ENCODE results near the gene EIF2A. TPM values are rescaled to one million over a fixed set of nuclear protein-coding genes. Genes with fewer than 3 reads are reported as not detected.
"Not testable (repeated sequence)": the region's sequence is repeated elsewhere in the genome, so short reads cannot be mapped to it uniquely, and the experiment has no call there.

The EIF2A gene
- polyA plus RNA-seq, 6 donors from 2014 or later = 31.6 to 54.0 (median 42.9) TPM

- H3K4me3 Mint-ChIP-seq = no peak overlapping the region
Observed at GRCh38 chr3:150612494-150612893, 65.9 kb downstream of the EIF2A start.

GRCh38 chr3:150613034-150613433 is 66.4 kb downstream of the EIF2A start:
- ATAC-seq (ENCODE audit: low read depth in 2 of 2) (no peak), DNase-seq (no peak)
- H3K27ac Mint-ChIP-seq = peak overlapping the region in 1 of 6 donors; percentile 10
- no peak overlapping the region for H3K4me3 Mint-ChIP-seq
- no peaks in the 10 kb centered on the region for H3K9me3 Mint-ChIP-seq
- peaks cover 47 to 64% (median 55%) of the 10 kb centered on the region in 3 donors for H3K4me1 Mint-ChIP-seq
- H3K27me3 Mint-ChIP-seq = no peaks in the 10 kb centered on the region
- H3K36me3 Mint-ChIP-seq = peaks cover 9 to 15% of the 10 kb centered on the region in 2 donors

More at GRCh38 chr3:150612494-150612893, 65.9 kb downstream of the EIF2A start:
- Mint-ChIP-seq H3K27me3 (no peaks in the 10 kb centered on the region), H3K4me1 (peaks cover 51 to 64% (median 61%) of the 10 kb centered on the region in 3 donors), H3K27ac (no peak overlapping the region), H3K36me3 (peaks cover 14 to 15% of the 10 kb centered on the region in 2 donors), H3K9me3 (no peaks in the 10 kb centered on the region)
- no peak for ATAC-seq (ENCODE audit: low read depth in 2 of 2)
- DNase-seq = no peak

GRCh38 chr3:150613709-150614480 is 67.3 kb downstream of the EIF2A start:
- ATAC-seq (ENCODE audit: low read depth in 2 of 2) (no peak), DNase-seq (no peak)
- Mint-ChIP-seq H3K36me3 (peaks cover 8 to 15% of the 10 kb centered on the region in 2 donors), H3K9me3 (no peaks in the 10 kb centered on the region), H3K27ac (peak overlapping the region; percentile 10 to 89 (median 45)), H3K4me1 (peaks cover 44 to 66% (median 51%) of the 10 kb centered on the region in 3 donors), H3K27me3 (no peaks in the 10 kb centered on the region), H3K4me3 (peak overlapping the region in 1 of 8 donors; percentile 73)

GRCh38 chr3:150620002-150620689 is 73.6 kb downstream of the EIF2A start:
- no peaks in the 10 kb centered on the region for H3K9me3 Mint-ChIP-seq
- peaks cover 4 to 7% of the 10 kb centered on the region in 2 donors for H3K36me3 Mint-ChIP-seq
- H3K4me1 Mint-ChIP-seq = peaks cover 22 to 43% (median 30%) of the 10 kb centered on the region in 3 donors
- H3K27ac Mint-ChIP-seq = no peak overlapping the region
- H3K27me3 Mint-ChIP-seq = no peaks in the 10 kb centered on the region
- no peak overlapping the region for H3K4me3 Mint-ChIP-seq
- DNase-seq (no peak), ATAC-seq (ENCODE audit: low read depth in 2 of 2) (no peak)

- H3K4me3 Mint-ChIP-seq; H3K27me3 Mint-ChIP-seq; DNase-seq; ATAC-seq (ENCODE audit: low read depth in 2 of 2); H3K9me3 Mint-ChIP-seq: not testable (repeated sequence)
- Mint-ChIP-seq H3K27ac (peak overlapping the region in 1 of 6 donors; percentile 8), H3K36me3 (peaks cover 15 to 19% of the 10 kb centered on the region in 2 donors), H3K4me1 (peaks cover 26 to 30% (median 29%) of the 10 kb centered on the region in 3 donors)
Observed at GRCh38 chr3:150622955-150623354, 76.4 kb downstream of the EIF2A start.

GRCh38 chr3:150623945-150624344 is 77.4 kb downstream of the EIF2A start:
- peaks cover 20 to 25% (median 21%) of the 10 kb centered on the region in 3 donors for H3K4me1 Mint-ChIP-seq
- peaks cover 15 to 19% of the 10 kb centered on the region in 2 donors for H3K36me3 Mint-ChIP-seq
- DNase-seq = no peak
- peak overlapping the region in 1 of 6 donors; percentile 8 for H3K27ac Mint-ChIP-seq
- ATAC-seq (ENCODE audit: low read depth in 2 of 2) = no peak
- H3K9me3 Mint-ChIP-seq = no peaks in the 10 kb centered on the region
- H3K27me3 Mint-ChIP-seq = no peaks in the 10 kb centered on the region
- no peak overlapping the region for H3K4me3 Mint-ChIP-seq

- Mint-ChIP-seq H3K4me1 (peaks cover 6 to 15% (median 13%) of the 10 kb centered on the region in 3 donors), H3K27me3 (no peaks in the 10 kb centered on the region), H3K9me3 (no peaks in the 10 kb centered on the region), H3K36me3 (peaks cover 15 to 19% of the 10 kb centered on the region in 2 donors), H3K27ac (peak overlapping the region in 3 of 6 donors; percentile 16 to 54 (median 40)), H3K4me3 (no peak overlapping the region)
- ATAC-seq (ENCODE audit: low read depth in 2 of 2) (no peak), DNase-seq (no peak)
Observed at GRCh38 chr3:150626148-150626930, 79.8 kb downstream of the EIF2A start.

GRCh38 chr3:150627557-150627956 is 81.0 kb downstream of the EIF2A start:
- ATAC-seq (ENCODE audit: low read depth in 2 of 2) = no peak
- no peak overlapping the region for H3K4me3 Mint-ChIP-seq
- peaks cover 15 to 19% of the 10 kb centered on the region in 2 donors for H3K36me3 Mint-ChIP-seq
- H3K9me3 Mint-ChIP-seq = no peaks in the 10 kb centered on the region
- H3K27ac Mint-ChIP-seq = no peak overlapping the region
- H3K4me1 Mint-ChIP-seq = peaks cover 0 to 9% (median 6%) of the 10 kb centered on the region in 3 donors
- no peak for DNase-seq
- H3K27me3 Mint-ChIP-seq = no peaks in the 10 kb centered on the region

GRCh38 chr3:150631515-150632221 is 85.1 kb downstream of the EIF2A start:
- Mint-ChIP-seq H3K9me3 (no peaks in the 10 kb centered on the region), H3K27ac (no peak overlapping the region), H3K4me1 (peaks cover 13 to 28% (median 14%) of the 10 kb centered on the region in 3 donors), H3K4me3 (no peak overlapping the region), H3K27me3 (no peaks in the 10 kb centered on the region), H3K36me3 (peaks cover 0 to 2% of the 10 kb centered on the region in 2 donors)
- no peak for ATAC-seq (ENCODE audit: low read depth in 2 of 2)
- DNase-seq = no peak

- Mint-ChIP-seq H3K27me3 (no peaks in the 10 kb centered on the region), H3K4me1 (peaks cover 13 to 28% (median 14%) of the 10 kb centered on the region in 3 donors), H3K36me3 (no peaks in the 10 kb centered on the region), H3K9me3 (no peaks in the 10 kb centered on the region), H3K4me3 (no peak overlapping the region), H3K27ac (peak overlapping the region in 2 of 6 donors; percentile 23 to 82)
- ATAC-seq (ENCODE audit: low read depth in 2 of 2) (no peak), DNase-seq (no peak)
Observed at GRCh38 chr3:150635076-150635475, 88.5 kb downstream of the EIF2A start.

GRCh38 chr3:150635526-150635925 is 88.9 kb downstream of the EIF2A start:
- Mint-ChIP-seq H3K4me3 (no peak overlapping the region), H3K27me3 (no peaks in the 10 kb centered on the region), H3K27ac (peak overlapping the region in 4 of 6 donors; percentile 16 to 82 (median 20)), H3K4me1 (peaks cover 13 to 28% (median 14%) of the 10 kb centered on the region in 3 donors), H3K9me3 (no peaks in the 10 kb centered on the region), H3K36me3 (no peaks in the 10 kb centered on the region)
- ATAC-seq (ENCODE audit: low read depth in 2 of 2) = peak; percentile 56 to 73
- DNase-seq = no peak

Data from naive B cell (primary cell).